Testis (tissue), 2 donors: Measurements from ENCODE around the gene CORO1C.

Experiments used
- CTCF ChIP-seq, 3 experiments: fragments of 450-650 bp in 2 of 3; fragments of 200-600 bp in 1 of 3; sonication (generic) in 1 of 3; IDR thresholded peaks; one replicate each; pipeline ENCODE4 v1.5.1; 2016 to 2019; ENCODE audit warnings: antibody characterized with exemption in 3 of 3, mild to moderate bottlenecking in 2 of 3, moderate library complexity in 1 of 3
- POLR2A ChIP-seq: fragments of 450-650 bp; IDR thresholded peaks from one replicate; pipeline ENCODE4 v1.6.1; 2017; ENCODE audit warnings: antibody characterized with exemption, mild to moderate bottlenecking, moderate library complexity

DNA sequence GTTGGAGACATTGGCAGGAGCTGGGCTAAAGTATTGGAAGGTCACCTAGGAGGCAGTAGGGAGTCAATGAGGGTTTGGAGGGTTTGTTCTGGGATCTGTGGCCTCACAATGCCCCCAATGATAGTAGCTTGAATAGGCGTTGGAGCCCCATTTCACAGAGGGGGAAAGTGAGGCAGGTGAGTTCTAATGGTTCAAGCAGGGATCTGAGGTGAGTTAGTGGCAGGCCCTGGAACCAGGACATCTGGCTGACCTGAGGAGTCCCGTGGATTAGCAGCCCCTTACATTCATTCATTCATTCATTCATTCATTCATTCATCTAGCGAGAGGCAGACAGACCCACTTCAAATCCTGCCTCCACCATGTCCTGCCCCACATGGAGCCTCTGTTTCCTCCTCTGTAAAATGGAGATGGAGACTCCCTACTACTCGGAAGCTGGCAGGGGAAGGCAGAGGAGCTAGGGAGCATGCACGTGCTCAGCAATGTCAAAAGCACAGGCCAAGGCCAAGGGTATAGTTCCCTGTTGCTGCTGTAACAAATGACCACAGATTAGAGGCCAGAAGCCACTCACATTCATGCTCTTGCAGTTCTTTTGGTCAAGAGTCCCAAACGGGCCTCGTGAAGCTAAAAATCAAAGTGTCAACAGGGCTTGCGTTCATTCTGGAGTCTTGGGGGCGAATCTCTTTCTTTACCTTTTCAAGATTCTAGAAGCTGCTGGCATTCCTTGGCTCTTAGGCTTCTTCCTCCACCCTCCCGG is 131.2 kb downstream of the CORO1C start:
- TF ChIP-seq CTCF (IDR thresholded peaks at IDR 0.05) (no peak), POLR2A (no peak)
